HepG2 (cell line): Measurements from ENCODE around the gene TGM2. TPM values are rescaled to one million over a fixed set of nuclear protein-coding genes. Genes with fewer than 3 reads are reported as not detected.

Experiments used
- ATAC-seq: fragments of 200-7000 bp; cut with Tn5 transposase; 3 replicates; pipeline ENCODE4 v1.9.1; 2020; ENCODE audit warnings: mild to moderate bottlenecking, moderate library complexity
- BruUV-seq: library from RNA; stranded (reverse); fragments of 400-500 nt; replicated peaks from 2 replicates; lab custom pipeline; 2021; lab: Mats Ljungman, UMichigan
- CTCF ChIA-PET: fragments of 300-600 bp; formaldehyde crosslinking; extraction: SDS; loops from one replicate; lab custom pipeline; 2021; ENCODE audit warnings: low total read pairs, inconsistent platforms, low intra/inter-chr PET ratio; lab: Yijun Ruan, JAX
- POLR2A ChIA-PET: fragments of 350-600 bp; sonication (Branson Sonifier 250); formaldehyde crosslinking; loops from one replicate; lab custom pipeline; 2020; ENCODE audit warnings: antibody characterized with exemption, inconsistent platforms; lab: Yijun Ruan, JAX
- DNase-seq: peaks from one replicate; pipeline ENCODE4 v3.0.0-alpha.2; 2015; ENCODE audit warnings: low spot score
- FAIRE-seq: peaks from 3 replicates; lab custom pipeline; 2011; peaks lifted over from hg19 to GRCh38; lab: Jason Lieb, UNC
- H2AFZ ChIP-seq: one replicate; pipeline ENCODE4 v1.6.1; 2011; ENCODE audit warnings: low read length, inconsistent platforms
- H3K27ac ChIP-seq: fragments of 300-600 bp; 3 replicates; pipeline ENCODE4 v1.8.0; 2011; ENCODE audit warnings: mixed run types, mild to moderate bottlenecking, mixed read lengths, low read length, inconsistent platforms; ENCODE audit not compliant: insufficient read depth; ENCODE audit errors: extremely low read length
- H3K27me3 ChIP-seq, 2 experiments: fragments of 200-600 bp in 1 of 2; 2 replicates in 1 of 2; 3 replicates in 1 of 2; pipeline versions ENCODE4 v1.6.0 to v1.8.0; 2011; ENCODE audit warnings: low read length in 2 of 2, mild to moderate bottlenecking in 2 of 2, moderate library complexity in 2 of 2, inconsistent platforms in 1 of 2; ENCODE audit not compliant: insufficient read depth in 2 of 2, control insufficient read depth in 1 of 2
- H3K36me3 ChIP-seq, 2 experiments: fragments of 200-600 bp in 1 of 2; replicated peaks in 1 of 2; 2 replicates in 1 of 2; 3 replicates in 1 of 2; pipeline versions ENCODE4 v1.5.1 to v1.8.0; 2011; ENCODE audit warnings: low read length in 2 of 2, inconsistent platforms in 1 of 2; ENCODE audit not compliant: insufficient read depth in 2 of 2, control insufficient read depth in 1 of 2
- H3K4me1 ChIP-seq: 2 replicates; pipeline ENCODE4 v1.5.1; 2012; ENCODE audit warnings: low read length, inconsistent platforms; ENCODE audit not compliant: insufficient read depth
- H3K4me2 ChIP-seq: 2 replicates; pipeline ENCODE4 v1.6.0; 2011; ENCODE audit warnings: low read depth, low read length, inconsistent platforms
- H3K4me3 ChIP-seq, 3 experiments: fragments of 200-600 bp in 1 of 3; sonication (generic), shearing (Covaris generic) in 1 of 3; replicated peaks in 1 of 3; 2 replicates each; pipeline ENCODE4 v1.5.1; 2011 to 2016; ENCODE audit warnings: low read length in 3 of 3, inconsistent platforms in 2 of 3, low read depth in 2 of 3, mild to moderate bottlenecking in 2 of 3, control low read depth in 1 of 3, mixed read lengths in 1 of 3; ENCODE audit not compliant: insufficient read depth in 1 of 3
- H3K79me2 ChIP-seq: one replicate; pipeline ENCODE4 v1.6.1; 2011; ENCODE audit warnings: low read length, inconsistent platforms; ENCODE audit not compliant: insufficient read depth
- H3K9ac ChIP-seq: 2 replicates; pipeline ENCODE4 v1.6.0; 2011; ENCODE audit warnings: mild to moderate bottlenecking, low read depth, low read length, inconsistent platforms; ENCODE audit not compliant: insufficient read depth
- H3K9me3 ChIP-seq: 2 replicates; pipeline ENCODE4 v1.5.1; 2012; ENCODE audit warnings: mild to moderate bottlenecking, low read length
- H4K20me1 ChIP-seq: 2 replicates; pipeline ENCODE4 v1.6.0; 2011; ENCODE audit warnings: inconsistent platforms, mild to moderate bottlenecking, low read length, moderate library complexity; ENCODE audit not compliant: insufficient read depth
- FOXO1 ChIP-seq: sonication (generic); formaldehyde crosslinking; IDR thresholded peaks from 2 replicates; pipeline ENCODE4 v1.4.0; 2020; ENCODE audit warnings: missing genetic modification reagents
- NR2F6 ChIP-seq, 2 experiments: IDR thresholded peaks; 2 replicates each; pipeline ENCODE4 v1.6.1; 2016; ENCODE audit warnings: antibody characterized with exemption in 1 of 2, mild to moderate bottlenecking in 1 of 2
- PAX8 ChIP-seq: sonication (generic); formaldehyde crosslinking; IDR thresholded peaks from 2 replicates; pipeline ENCODE4 v1.8.0; 2022; ENCODE audit warnings: mild to moderate bottlenecking, missing genetic modification reagents, borderline replicate concordance
- RFX5 ChIP-seq: IDR thresholded peaks from 2 replicates; pipeline ENCODE4 v1.6.1; 2011; ENCODE audit warnings: low read depth, low read length, improper control_type of control experiment
- SAFB2 ChIP-seq: sonication (generic); formaldehyde crosslinking; IDR thresholded peaks from 2 replicates; pipeline ENCODE4 v1.5.1; 2020; ENCODE audit warnings: missing genetic modification reagents, low read depth, mild to moderate bottlenecking, borderline replicate concordance
- SMC3 ChIP-seq: IDR thresholded peaks from 2 replicates; pipeline ENCODE4 v1.6.1; 2011; ENCODE audit warnings: low read length, improper control_type of control experiment
- SOX5 ChIP-seq: IDR thresholded peaks from 2 replicates; pipeline ENCODE4 v1.6.1; 2016; ENCODE audit warnings: borderline replicate concordance
- SOX6 ChIP-seq, 2 experiments: fragments of 450-650 bp in 1 of 2; sonication (generic) in 1 of 2; formaldehyde crosslinking in 1 of 2; IDR thresholded peaks; 2 replicates each; pipeline versions ENCODE4 v1.4.0 to v1.6.1; 2017 to 2020; ENCODE audit warnings: antibody characterized with exemption in 1 of 2, mild to moderate bottlenecking in 1 of 2, missing genetic modification reagents in 1 of 2
- SRSF4 ChIP-seq: fragments of 200-400 bp; formaldehyde crosslinking; IDR thresholded peaks from one replicate; pipeline ENCODE4 v1.6.1; 2018; ENCODE audit warnings: mild to moderate bottlenecking, low read depth, low read length, moderate library complexity; ENCODE audit not compliant: poor library complexity, severe bottlenecking
- ZKSCAN1 ChIP-seq: fragments of 150-350 bp; IDR thresholded peaks from 2 replicates; pipeline ENCODE4 v1.6.1; 2014; ENCODE audit warnings: low read length
- ZNF317 ChIP-seq: sonication (generic); formaldehyde crosslinking; IDR thresholded peaks from 2 replicates; pipeline ENCODE4 v1.5.0; 2020; ENCODE audit warnings: mild to moderate bottlenecking, missing genetic modification reagents
- ZNF350 ChIP-seq: sonication (generic); formaldehyde crosslinking; IDR thresholded peaks from 2 replicates; pipeline ENCODE4 v1.4.0; 2020; ENCODE audit warnings: mild to moderate bottlenecking, low read depth, missing genetic modification reagents, borderline replicate concordance
- ZNF446 ChIP-seq: sonication (generic); formaldehyde crosslinking; IDR thresholded peaks from 2 replicates; pipeline ENCODE4 v1.5.0; 2020; ENCODE audit warnings: mild to moderate bottlenecking, missing genetic modification reagents
- ZNF646 ChIP-seq: sonication (generic); formaldehyde crosslinking; IDR thresholded peaks from 2 replicates; pipeline ENCODE4 v1.9.0; 2021; ENCODE audit warnings: mild to moderate bottlenecking, missing genetic modification reagents
- WGBS: methylation state at CpG from one replicate; pipeline ENCODE4 v1.1.6; 2017; ENCODE audit warnings: low lambda C conversion rate; 5-methylcytosine and 5-hydroxymethylcytosine counted together
- in situ Hi-C: cut with HindIII; loops from 2 replicates; pipeline ENCODE4 v1.10.0; 2017; ENCODE audit warnings: low pct_unique_long_range_greater_than_20kb; ENCODE audit not compliant: extremely low pct_ligation_motif_present
- intact Hi-C: fragments of 100-400 bp; cut with micrococcal nuclease; formaldehyde crosslinking; loops from one replicate; pipeline ENCODE4 v1.10.0; 2022; ENCODE audit not compliant: unreplicated experiment
- polyA plus RNA-seq, 8 experiments: library from polyadenylated mRNA; depleted of rRNA in 3 of 8; stranded (reverse) in 7 of 8; unstranded in 1 of 8; fragments of >200 nt; fragmentation: Illumina TruSeq in 4 of 8; extraction: Trizol in 4 of 8; gene quantifications; 2 replicates each; pipeline versions ENCODE4 v1.2.1 to v1.2.3, GENCODE V29; 2011 to 2016; ENCODE audit warnings: low read depth in 4 of 8, missing spikeins in 1 of 8, mixed read lengths in 1 of 8; ENCODE audit not compliant: insufficient read depth in 1 of 8
- total RNA-seq, 5 experiments: library from RNA; depleted of rRNA; stranded (reverse); fragments of >200 nt; fragmentation: Illumina TruSeq; extraction: Trizol; gene quantifications; 2 replicates each; pipeline ENCODE4 v1.2.3, GENCODE V29; 2016; ENCODE audit warnings: low read depth in 1 of 5

The TGM2 gene
- total and polyA plus RNA-seq, 2 of the 13 experiments (the other 11 are each of a cell fraction or from before 2014, with no cell fraction given), result 4.2 to 46.4 TPM

GRCh38 chr20:38170826-38171674 is 6.0 kb upstream of the TGM2 start:
- Histone ChIP-seq H3K79me2 (no peaks in the 10 kb centered on the region), H3K9me3 (no peaks in the 10 kb centered on the region), H3K9ac (no peak overlapping the region), H3K4me3 (no peak overlapping the region), H3K27me3 (no peaks in the 10 kb centered on the region), H4K20me1 (no peaks in the 10 kb centered on the region), H3K27ac (no peak overlapping the region), H3K4me1 (peaks cover 80% of the 10 kb centered on the region), H2AFZ (no peak overlapping the region), H3K36me3 (no peaks in the 10 kb centered on the region), H3K4me2 (peak overlapping the region; percentile 33)
- CTCF ChIA-PET, result no interaction called here
- POLR2A ChIA-PET, result no interaction called here
- WGBS, result 3% methylated on average over 11 of the region's 11 CpGs
- DNase-seq (peak; percentile 71), ATAC-seq (peak; percentile 3; the same call in 1 of the 3 replicates), FAIRE-seq (no peak)
- in situ Hi-C loops (no loop called here), intact Hi-C loops (no loop called here)
- BruUV-seq, result no TSS peak
- TF ChIP-seq SAFB2 (no peak), ZNF646 (no peak), NR2F6 (IDR thresholded peaks at IDR 0.05) (no peak), NR2F6 (CRISPR knock-in tag; IDR thresholded peaks at IDR 0.05) (no peak), ZKSCAN1 (no peak), PAX8 (no peak), ZNF446 (CRISPR knock-in tag) (no peak), SRSF4 (no peak), SOX5 (peak; percentile 19; the same call in 1 of the 2 replicates), SMC3 (no peak), ZNF317 (CRISPR knock-in tag) (no peak), RFX5 (no peak), SOX6 (IDR thresholded peaks at IDR 0.05) (no peak), SOX6 (CRISPR knock-in tag; IDR thresholded peaks at IDR 0.05) (peak; percentile 29; the same call in 1 of the 2 replicates), ZNF350 (CRISPR knock-in tag) (no peak), FOXO1 (CRISPR knock-in tag) (peak; percentile 31; the same call in 1 of the 2 replicates)
